GM19035 (cell line): ENCODE measurements around the gene PDIK1L.

Experiments used
- ATAC-seq: cut with Tn5 transposase; IDR thresholded peaks from one replicate; pipeline ENCODE4 v1.9.1; 2021; ENCODE audit not compliant: unreplicated experiment

The PDIK1L gene

DNA sequence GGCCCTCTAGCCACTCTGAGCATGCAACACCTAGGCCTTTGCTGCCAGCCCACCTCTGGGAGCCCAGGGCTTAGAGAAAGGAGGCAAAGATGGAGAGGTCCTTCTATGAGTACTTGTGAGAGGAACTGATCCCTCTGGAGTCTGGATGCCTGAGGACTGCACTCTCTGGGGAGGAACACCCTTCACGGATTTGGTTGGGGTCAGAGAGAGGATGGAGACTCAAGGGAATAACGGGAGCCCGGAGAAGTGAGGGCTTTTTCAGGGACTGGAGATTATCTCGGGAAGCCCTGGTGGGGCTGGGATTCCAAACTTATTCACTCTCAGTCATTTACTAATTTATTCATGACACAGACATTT lies 57.6 kb downstream of the PDIK1L start:
- no peak for ATAC-seq

DNA sequence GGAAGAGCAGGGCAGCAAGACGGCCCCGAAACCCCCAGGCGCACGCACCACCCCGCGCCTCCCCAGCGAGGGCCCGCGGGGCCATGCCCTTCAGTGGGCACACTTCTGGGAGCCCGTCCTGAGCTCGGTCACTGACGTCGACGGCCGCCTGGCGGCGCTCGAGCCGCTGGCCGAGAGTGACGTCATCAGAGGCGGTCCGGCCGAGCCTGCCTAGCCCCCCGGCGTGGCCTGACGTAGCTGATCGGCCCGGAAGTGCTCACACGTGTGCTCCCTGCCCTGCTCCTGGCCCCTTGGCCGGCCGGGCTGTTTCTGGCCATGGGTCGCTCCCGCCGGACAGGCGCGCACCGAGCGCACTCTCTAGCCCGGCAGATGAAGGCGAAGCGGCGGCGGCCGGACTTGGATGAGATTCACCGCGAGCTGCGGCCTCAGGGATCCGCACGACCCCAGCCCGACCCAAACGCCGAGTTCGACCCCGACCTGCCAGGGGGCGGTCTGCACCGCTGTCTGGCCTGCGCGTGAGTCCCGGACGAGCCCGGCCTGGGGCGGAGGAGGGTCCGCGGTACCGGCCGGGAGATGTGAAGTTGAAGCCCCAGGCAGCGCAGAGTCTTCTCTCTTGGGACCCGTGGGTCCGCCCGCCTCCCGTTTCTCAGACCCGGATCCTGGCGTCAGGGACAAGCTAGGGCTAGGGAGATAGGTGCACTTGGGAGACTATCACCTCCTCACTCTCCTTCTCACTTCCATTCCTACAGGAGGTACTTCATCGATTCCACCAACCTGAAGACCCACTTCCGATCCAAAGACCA lies 58.2 kb downstream of the PDIK1L start, which contains the start of gene ZNF593:
ZNF593 (plus strand) TSS at position 240 of the 803 bp plus-strand sequence; CDS start at position 316, 76 bp downstream.
- ATAC-seq = peak; percentile 94

DNA sequence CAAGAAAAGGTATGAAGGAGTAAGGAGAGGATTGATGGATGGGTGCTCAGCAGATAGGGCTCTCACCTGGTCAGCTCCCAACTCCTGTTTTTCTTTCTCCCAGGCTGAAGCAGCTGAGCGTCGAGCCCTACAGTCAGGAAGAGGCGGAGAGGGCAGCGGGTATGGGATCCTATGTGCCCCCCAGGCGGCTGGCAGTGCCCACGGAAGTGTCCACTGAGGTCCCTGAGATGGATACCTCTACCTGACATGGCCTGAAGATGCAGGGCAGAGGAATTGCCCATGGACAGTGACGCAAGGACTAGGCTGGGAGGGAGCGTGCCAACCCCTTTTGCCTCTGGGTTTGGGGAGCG lies 58.8 kb downstream of the PDIK1L start:
- ATAC-seq = no peak

DNA sequence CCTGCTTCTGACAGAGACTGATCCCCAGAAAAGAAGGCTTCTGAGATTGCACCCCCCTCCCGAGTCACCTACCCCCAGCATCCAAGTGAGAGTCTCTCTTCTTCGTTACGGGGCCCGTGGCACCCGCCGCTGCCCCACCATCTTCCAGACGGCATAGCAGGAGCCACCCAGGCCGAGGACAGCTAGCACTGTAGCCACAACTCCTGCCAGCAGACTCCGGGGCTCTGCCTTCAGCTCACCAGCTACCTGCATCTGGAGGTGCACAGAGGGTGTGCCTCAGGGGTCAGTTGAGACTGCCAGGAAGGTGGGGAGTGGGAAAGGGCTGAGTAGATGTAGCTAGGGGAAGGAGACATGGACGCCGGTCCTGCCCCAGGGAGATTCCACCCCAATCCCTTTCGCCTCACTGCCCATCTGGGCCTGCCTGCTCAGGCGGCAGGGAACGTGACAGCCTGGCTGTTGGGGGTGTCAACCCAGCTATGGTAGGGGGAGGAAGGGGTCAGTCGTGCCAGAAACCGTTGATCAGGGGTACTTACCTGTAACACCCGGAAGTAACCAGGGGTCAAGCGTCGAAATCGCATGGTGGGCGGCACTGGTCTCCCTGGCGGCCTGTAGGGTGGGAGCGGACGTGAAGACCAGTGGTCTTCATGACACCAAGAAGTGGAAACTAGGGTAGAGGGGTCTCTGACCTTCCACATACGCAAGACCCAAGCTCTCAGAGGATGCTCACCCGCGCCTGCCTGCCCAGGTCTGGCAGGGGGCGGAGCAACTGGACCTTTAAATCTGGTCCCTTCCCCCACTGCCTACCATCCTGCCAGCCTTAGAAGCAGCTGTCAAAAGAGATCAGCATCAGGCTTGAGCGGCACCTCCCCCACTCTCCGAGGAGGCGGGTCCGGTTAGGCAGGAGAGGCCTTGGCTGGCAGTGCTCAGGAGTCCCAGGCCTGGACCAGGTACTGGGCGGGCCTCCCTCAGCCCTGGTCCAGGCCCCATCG lies 59.8 kb downstream of the PDIK1L start, which contains the start of gene ZNF593OS:
ZNF593OS (minus strand) TSS at position 749 of the 989 bp plus-strand sequence; CDS start at position 578, 171 bp downstream.
- no peak for ATAC-seq
